Measurements from ENCODE around the gene C1orf115. TPM values are rescaled to one million over a fixed set of nuclear protein-coding genes. Genes with fewer than 3 reads are reported as not detected.

Gene C1orf115
- total and polyA plus RNA-seq, 9 of the 15 experiments (the other 6 are each of a cell fraction or from before 2014, with no cell fraction given) = not detected

DNA sequence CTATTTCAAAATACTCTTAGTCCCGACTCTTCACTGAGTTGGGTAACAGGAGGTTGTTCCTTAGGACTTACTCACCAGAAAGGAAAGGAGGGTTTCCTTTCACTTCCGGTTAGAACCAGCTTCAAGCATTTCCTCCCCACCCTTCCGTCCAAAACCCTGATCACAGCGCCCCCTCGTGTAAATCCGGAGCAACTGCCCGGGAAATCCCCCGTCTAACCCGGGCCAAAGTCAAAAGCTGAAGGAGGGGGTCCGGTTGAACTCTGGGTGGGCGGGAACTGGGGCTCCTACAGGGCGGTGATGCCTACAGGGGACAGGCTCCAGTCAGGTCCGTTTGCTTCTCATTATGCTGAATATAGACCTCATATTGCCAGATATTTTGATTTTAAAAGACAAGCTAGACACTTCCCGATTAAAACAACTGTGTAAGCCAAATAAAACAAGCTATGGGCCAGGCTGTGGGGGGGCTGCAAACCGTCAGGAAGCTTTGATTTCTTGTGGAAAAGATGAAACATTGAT lies 43.0 kb downstream of the C1orf115 start (continued):
- TF ChIP-seq, protein P1, sequence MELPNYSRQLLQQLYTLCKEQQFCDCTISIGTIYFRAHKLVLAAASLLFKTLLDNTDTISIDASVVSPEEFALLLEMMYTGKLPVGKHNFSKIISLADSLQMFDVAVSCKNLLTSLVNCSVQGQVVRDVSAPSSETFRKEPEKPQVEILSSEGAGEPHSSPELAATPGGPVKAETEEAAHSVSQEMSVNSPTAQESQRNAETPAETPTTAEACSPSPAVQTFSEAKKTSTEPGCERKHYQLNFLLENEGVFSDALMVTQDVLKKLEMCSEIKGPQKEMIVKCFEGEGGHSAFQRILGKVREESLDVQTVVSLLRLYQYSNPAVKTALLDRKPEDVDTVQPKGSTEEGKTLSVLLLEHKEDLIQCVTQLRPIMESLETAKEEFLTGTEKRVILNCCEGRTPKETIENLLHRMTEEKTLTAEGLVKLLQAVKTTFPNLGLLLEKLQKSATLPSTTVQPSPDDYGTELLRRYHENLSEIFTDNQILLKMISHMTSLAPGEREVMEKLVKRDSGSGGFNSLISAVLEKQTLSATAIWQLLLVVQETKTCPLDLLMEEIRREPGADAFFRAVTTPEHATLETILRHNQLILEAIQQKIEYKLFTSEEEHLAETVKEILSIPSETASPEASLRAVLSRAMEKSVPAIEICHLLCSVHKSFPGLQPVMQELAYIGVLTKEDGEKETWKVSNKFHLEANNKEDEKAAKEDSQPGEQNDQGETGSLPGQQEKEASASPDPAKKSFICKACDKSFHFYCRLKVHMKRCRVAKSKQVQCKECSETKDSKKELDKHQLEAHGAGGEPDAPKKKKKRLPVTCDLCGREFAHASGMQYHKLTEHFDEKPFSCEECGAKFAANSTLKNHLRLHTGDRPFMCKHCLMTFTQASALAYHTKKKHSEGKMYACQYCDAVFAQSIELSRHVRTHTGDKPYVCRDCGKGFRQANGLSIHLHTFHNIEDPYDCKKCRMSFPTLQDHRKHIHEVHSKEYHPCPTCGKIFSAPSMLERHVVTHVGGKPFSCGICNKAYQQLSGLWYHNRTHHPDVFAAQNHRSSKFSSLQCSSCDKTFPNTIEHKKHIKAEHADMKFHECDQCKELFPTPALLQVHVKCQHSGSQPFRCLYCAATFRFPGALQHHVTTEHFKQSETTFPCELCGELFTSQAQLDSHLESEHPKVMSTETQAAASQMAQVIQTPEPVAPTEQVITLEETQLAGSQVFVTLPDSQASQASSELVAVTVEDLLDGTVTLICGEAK (IDR thresholded peaks at IDR 0.05) = peak; percentile 75
- TF ChIP-seq, protein P1 (CRISPR knock-in tag; IDR thresholded peaks at IDR 0.05) = no peak
- TF ChIP-seq L3MBTL2 (IDR thresholded peaks at IDR 0.05) = 0 out of 2 replicates have a peak, but pooled peaks have one; percentile 21
- no peak for TF ChIP-seq ZKSCAN3 (CRISPR knock-in tag; IDR thresholded peaks at IDR 0.05)
- no peak for TF ChIP-seq ZNF140 (CRISPR knock-in tag; IDR thresholded peaks at IDR 0.05)
- no peak for TF ChIP-seq GTF2F1 (IDR thresholded peaks at IDR 0.05; ENCODE audit: low read depth, low read length)
- peak; percentile 84 for TF ChIP-seq ELF1 (tag; IDR thresholded peaks at IDR 0.05)
- TF ChIP-seq GABPB1 (CRISPR knock-in tag; IDR thresholded peaks at IDR 0.05) = peak; percentile 74; the same call in 1 of the 2 replicates
- TF ChIP-seq TEAD4 (IDR thresholded peaks at IDR 0.05; ENCODE audit: low read length) = peak; percentile 30; the same call in 1 of the 2 replicates
- no peak for TF ChIP-seq TEAD4 (CRISPR knock-in tag; IDR thresholded peaks at IDR 0.05; ENCODE audit: borderline replicate concordance)
- TF ChIP-seq, protein P2, sequence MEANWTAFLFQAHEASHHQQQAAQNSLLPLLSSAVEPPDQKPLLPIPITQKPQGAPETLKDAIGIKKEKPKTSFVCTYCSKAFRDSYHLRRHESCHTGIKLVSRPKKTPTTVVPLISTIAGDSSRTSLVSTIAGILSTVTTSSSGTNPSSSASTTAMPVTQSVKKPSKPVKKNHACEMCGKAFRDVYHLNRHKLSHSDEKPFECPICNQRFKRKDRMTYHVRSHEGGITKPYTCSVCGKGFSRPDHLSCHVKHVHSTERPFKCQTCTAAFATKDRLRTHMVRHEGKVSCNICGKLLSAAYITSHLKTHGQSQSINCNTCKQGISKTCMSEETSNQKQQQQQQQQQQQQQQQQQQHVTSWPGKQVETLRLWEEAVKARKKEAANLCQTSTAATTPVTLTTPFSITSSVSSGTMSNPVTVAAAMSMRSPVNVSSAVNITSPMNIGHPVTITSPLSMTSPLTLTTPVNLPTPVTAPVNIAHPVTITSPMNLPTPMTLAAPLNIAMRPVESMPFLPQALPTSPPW (CRISPR knock-in tag; IDR thresholded peaks at IDR 0.05) = peak; percentile 75
- TF ChIP-seq, protein P3, sequence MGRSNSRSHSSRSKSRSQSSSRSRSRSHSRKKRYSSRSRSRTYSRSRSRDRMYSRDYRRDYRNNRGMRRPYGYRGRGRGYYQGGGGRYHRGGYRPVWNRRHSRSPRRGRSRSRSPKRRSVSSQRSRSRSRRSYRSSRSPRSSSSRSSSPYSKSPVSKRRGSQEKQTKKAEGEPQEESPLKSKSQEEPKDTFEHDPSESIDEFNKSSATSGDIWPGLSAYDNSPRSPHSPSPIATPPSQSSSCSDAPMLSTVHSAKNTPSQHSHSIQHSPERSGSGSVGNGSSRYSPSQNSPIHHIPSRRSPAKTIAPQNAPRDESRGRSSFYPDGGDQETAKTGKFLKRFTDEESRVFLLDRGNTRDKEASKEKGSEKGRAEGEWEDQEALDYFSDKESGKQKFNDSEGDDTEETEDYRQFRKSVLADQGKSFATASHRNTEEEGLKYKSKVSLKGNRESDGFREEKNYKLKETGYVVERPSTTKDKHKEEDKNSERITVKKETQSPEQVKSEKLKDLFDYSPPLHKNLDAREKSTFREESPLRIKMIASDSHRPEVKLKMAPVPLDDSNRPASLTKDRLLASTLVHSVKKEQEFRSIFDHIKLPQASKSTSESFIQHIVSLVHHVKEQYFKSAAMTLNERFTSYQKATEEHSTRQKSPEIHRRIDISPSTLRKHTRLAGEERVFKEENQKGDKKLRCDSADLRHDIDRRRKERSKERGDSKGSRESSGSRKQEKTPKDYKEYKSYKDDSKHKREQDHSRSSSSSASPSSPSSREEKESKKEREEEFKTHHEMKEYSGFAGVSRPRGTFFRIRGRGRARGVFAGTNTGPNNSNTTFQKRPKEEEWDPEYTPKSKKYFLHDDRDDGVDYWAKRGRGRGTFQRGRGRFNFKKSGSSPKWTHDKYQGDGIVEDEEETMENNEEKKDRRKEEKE (IDR thresholded peaks at IDR 0.05; ENCODE audit: borderline replicate concordance in 1 of 2, control insufficient read depth in 1 of 2, low read depth in 2 of 2, low read length in 1 of 2) = no peak
- peak; percentile 65; the same call in 1 of the 2 replicates for TF ChIP-seq SPI1 (IDR thresholded peaks at IDR 0.05; ENCODE audit: borderline replicate concordance, low read depth, low read length)
- TF ChIP-seq ADNP (tag; IDR thresholded peaks at IDR 0.05) = no peak
